HEK293T (cell line): ENCODE data around the gene GAB1.

ENCODE experiments used
- ARNT ChIP-seq: fragments of 450-650 bp; IDR thresholded peaks from 2 replicates; pipeline ENCODE4 v1.6.1; 2017; ENCODE audit warnings: mild to moderate bottlenecking
- FOXK2 ChIP-seq: fragments of 450-650 bp; IDR thresholded peaks from 2 replicates; pipeline ENCODE4 v1.6.1; 2016; ENCODE audit warnings: mild to moderate bottlenecking
- HDGF ChIP-seq: fragments of 450-650 bp; IDR thresholded peaks from 2 replicates; pipeline ENCODE4 v1.6.1; 2017; ENCODE audit warnings: antibody characterized with exemption, borderline replicate concordance
- L3MBTL2 ChIP-seq: fragments of 450-650 bp; conservative IDR thresholded peaks from 2 replicates; pipeline ENCODE4 v1.6.1; 2016; ENCODE audit warnings: mild to moderate bottlenecking
- SP1 ChIP-seq: fragments of 450-650 bp; IDR thresholded peaks from 2 replicates; pipeline ENCODE4 v1.6.1; 2017

DNA sequence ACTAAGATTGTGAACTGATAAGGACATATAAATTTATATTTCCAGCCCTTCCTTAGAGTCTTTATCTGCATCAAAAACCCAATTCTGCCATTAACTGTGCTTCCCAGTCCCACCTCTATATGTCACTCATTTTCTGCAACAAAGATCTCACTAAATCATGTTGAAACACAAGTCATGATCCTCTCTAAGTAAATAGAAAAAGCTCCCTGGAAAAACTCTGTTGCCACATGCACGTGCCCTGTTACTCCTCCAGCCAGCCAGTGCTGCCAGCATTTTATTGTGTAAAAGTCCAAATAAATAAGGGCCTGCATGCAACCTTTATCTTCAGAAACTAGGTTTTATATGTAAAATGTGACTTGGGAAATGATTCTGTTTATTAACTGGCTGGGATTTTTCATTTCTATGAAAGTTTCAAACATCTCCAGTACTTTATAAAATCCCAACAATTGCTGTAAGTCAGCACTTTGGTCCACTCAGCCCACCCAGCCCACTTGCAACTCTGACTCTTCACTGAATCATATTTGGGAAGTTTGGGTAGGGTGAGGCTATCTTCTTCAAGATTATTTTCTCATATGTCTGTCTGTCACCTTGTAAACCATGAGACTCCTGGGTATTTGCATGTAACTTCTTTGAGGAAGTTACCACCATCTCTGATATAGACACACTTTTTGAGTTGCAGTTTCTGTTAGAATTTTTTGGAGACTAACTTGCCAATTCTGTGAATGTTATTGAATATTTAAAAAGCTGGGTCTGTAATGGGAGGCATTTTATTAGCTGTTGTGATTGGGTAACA is 136.9 kb downstream of the GAB1 start:
- TF ChIP-seq ARNT: no peak
- TF ChIP-seq L3MBTL2: no peak
- TF ChIP-seq FOXK2: no peak
- TF ChIP-seq HDGF: no peak
- no peak for TF ChIP-seq SP1
